GM12801 (cell line): ENCODE measurements around the gene MGAM2.

ENCODE experiments used
- TF ChIP-seq, protein P1 (sequence below): IDR thresholded peaks from one replicate; pipeline ENCODE4 v1.5.1; 2011; ENCODE audit warnings: control low read depth; ENCODE audit not compliant: insufficient read length; ENCODE audit errors: extremely low read depth

The MGAM2 gene

DNA sequence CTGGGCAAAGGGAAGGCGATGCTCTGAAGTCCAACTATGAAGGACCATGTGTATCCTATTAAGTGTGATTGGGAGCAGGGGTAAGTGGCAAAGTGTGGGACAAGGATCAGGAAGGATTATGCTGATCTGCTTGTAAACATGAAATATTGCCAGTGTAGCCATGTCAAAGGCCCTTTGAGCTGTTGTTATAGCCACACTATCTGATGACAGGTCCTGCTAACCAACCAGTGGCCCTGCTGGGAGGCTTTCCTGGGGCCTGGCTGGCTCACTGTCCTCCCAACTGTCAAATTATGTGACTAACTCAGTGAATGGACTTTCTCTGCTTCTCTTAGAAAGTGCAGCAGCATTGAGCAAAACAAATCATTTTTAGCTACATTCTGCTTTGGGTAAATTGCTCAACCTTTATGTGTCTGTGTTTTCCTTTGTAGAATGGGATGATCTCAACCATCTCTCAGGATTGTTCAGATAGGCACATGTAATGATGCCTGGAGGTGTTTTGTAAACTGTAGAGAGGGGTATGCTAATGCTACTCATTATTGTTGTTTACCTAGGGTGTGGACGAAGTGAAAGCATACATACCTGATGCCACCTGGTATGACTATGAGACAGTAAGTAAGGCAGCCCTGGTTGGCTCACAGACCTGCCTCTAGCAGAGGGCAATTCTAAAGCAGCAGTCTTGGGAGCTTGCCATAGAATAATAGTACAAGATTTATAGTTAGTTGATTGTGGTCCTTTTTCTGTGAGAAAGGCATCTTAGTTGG lies 47.4 kb downstream of the MGAM2 start:
- TF ChIP-seq, protein P1, sequence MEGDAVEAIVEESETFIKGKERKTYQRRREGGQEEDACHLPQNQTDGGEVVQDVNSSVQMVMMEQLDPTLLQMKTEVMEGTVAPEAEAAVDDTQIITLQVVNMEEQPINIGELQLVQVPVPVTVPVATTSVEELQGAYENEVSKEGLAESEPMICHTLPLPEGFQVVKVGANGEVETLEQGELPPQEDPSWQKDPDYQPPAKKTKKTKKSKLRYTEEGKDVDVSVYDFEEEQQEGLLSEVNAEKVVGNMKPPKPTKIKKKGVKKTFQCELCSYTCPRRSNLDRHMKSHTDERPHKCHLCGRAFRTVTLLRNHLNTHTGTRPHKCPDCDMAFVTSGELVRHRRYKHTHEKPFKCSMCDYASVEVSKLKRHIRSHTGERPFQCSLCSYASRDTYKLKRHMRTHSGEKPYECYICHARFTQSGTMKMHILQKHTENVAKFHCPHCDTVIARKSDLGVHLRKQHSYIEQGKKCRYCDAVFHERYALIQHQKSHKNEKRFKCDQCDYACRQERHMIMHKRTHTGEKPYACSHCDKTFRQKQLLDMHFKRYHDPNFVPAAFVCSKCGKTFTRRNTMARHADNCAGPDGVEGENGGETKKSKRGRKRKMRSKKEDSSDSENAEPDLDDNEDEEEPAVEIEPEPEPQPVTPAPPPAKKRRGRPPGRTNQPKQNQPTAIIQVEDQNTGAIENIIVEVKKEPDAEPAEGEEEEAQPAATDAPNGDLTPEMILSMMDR, result no peak

DNA sequence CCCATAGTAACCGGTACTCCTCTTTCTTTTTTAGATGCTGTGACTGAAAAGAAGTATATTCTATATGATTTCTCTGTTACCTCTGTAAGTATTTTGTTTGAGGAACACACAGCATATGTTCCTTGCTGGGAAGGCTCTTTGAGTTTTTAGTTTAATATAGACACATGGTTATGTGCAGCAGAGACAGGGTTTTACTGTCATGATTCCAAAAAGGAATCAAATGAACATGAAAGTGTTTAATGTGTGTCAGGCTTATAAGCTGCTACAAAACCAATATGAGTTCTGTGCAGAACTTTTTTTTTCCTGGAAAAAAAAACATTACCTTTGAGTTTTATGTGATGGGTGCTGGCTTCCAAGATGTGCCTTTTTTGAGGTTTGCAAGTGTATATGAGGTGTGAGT lies 50.4 kb downstream of the MGAM2 start:
- TF ChIP-seq, protein P1, result no peak

DNA sequence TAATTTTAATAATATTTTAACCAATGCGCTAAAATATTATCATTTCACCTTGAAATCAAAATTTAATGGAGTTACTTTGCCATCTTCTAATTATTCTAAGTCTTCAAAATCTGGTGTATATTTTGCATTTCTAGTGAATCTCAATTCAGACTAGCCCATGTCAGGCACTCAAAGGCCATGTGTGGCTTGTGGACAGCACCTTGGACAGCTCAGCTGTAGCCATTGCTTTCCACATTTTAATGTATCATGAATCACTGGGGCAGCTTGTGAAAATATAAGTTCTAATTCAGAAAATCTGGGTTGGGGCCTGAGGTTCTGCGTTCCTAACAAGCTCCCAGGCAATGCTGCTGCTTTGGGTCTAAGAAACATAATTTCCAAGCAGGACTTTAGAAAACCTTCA lies 57.2 kb downstream of the MGAM2 start:
- TF ChIP-seq, protein P1, result no peak

DNA sequence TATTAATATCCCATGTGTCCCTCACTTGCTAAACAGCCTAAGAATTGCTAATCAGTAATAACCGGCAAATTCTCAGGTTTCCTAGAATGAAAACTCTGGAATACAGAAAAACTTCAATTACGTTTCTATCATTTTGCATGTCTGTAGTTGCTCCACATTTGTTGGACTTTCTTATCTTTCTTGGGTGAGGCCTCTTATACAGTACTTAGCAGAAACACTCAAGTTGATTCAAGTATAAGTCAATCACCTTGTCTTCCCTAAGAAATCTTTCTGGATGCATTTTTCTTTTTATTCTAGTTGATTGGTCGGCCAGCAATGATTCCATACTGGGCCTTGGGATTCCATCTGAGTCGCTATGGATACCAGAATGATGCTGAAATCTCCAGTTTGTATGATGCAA lies 61.4 kb downstream of the MGAM2 start:
- TF ChIP-seq, protein P1, result no peak

DNA sequence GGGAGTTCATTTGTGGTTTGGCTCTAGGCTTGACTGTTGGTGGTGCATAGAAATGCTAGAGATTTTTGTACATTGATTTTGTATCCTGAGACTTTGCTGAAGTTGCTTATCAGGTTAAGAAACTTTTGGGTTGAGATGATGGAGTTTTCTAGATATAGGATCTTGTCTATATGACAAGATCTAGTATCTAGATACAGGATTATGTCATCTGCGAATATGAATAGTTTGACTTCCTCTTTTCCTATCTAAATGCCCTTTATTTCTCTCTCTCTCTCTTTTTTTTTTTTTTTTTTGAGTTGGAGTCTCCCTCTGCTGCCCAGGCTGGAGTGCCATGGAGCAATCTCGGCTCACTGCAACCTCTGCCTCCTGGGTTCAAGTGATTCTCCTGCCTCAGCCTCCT lies 62.9 kb downstream of the MGAM2 start:
- TF ChIP-seq, protein P1, result no peak

DNA sequence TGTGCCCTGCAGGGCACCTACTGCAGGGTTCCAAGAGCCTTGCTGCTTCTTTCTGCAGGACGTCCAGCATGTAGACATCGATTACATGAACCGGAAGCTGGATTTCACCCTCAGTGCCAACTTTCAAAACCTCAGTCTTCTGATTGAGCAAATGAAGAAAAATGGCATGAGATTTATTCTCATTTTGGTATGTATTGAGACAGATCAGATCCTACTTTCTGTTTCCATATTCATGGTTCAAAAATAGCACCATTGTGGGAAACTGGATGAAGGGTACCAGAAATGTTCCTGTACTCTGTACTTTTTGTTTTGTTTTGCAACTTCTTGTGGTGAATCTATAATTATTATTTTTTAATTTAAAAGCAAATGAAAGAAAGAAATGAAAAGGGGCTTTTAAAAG lies 64.1 kb downstream of the MGAM2 start:
- TF ChIP-seq, protein P1, result no peak

DNA sequence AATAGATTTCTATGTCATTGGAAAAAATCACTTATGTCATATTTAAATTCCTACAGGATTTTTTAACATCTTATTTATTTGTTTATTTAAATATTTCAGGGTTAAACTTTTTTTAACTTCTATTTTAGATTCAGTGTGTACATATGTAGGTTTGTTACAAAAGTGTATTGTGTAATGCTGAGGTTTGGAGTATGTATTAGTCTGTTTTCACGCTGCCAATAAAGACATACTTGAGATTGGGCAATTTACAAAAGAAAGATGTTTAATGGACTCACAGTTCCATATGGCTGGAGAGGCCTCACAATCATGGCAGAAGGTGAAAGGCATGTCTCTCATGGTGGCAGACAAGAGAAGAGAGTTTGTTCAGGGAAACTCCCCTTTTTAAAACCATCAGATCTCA lies 65.4 kb downstream of the MGAM2 start:
- TF ChIP-seq, protein P1, result no peak

DNA sequence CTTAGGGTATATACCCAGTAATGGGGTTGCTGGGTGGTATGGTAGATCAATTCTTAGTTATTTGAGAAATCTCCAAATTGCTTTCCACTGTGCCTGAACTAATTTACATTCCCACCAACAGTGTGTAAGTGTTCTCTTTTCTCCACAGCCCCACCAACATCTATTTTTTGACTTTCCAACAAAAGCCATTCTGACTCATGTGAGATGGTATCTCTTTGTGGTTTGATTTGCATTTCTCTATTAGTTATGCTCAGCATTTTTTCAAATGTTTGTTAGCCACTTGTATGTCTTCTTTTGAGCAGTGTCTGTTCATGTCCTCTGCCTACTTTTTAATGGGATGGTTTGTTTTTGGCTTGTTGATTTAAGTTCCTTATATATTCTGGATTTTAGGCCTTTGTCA lies 66.4 kb downstream of the MGAM2 start:
- TF ChIP-seq, protein P1, result no peak
